K562 (cell line): ENCODE results near the gene PLEKHM3. TPM values are rescaled to one million over a fixed set of nuclear protein-coding genes. Genes with fewer than 3 reads are reported as not detected.
A peak's percentile ranks its signal among the peaks of the same experiment; 100 is the strongest.

Experiments
- DNMT1 ChIP-seq: fragments of 450-650 bp; IDR thresholded peaks from 2 replicates; pipeline ENCODE4 v1.6.1; 2016; ENCODE audit warnings: antibody characterized with exemption, mild to moderate bottlenecking
- IFI16 ChIP-seq: fragments of 250-450 bp; sonication (Bioruptor Pico); IDR thresholded peaks from 2 replicates; pipeline ENCODE4 v2.1.2; 2022; ENCODE audit warnings: mild to moderate bottlenecking, inconsistent platforms
- MCM2 ChIP-seq: fragments of 450-650 bp; IDR thresholded peaks from 2 replicates; pipeline ENCODE4 v1.6.1; 2017; ENCODE audit warnings: low read depth, mild to moderate bottlenecking
- MCM7 ChIP-seq, 2 experiments: fragments of 450-650 bp; IDR thresholded peaks; 2 replicates each; pipeline ENCODE4 v1.6.1; 2016 to 2018
- RBM17 ChIP-seq: fragments of 200-400 bp; formaldehyde crosslinking; IDR thresholded peaks from 2 replicates; pipeline ENCODE4 v1.6.1; 2017; ENCODE audit warnings: low read depth, mild to moderate bottlenecking, low read length, borderline replicate concordance
- SRF ChIP-seq, 2 experiments: fragments of 250-450, 450-650 bp in 1 of 2; sonication (Bioruptor Pico) in 1 of 2; sonication (generic) in 1 of 2; formaldehyde crosslinking; IDR thresholded peaks; 2 replicates each; pipeline versions ENCODE4 v1.5.0 to v1.5.1; 2020 to 2022; ENCODE audit warnings: mild to moderate bottlenecking in 1 of 2, missing genetic modification reagents in 1 of 2
- U2AF1 ChIP-seq: fragments of 200-400 bp; formaldehyde crosslinking; optimal IDR thresholded peaks from 2 replicates; pipeline ENCODE3; 2017; ENCODE audit warnings: mild to moderate bottlenecking, low read depth, low read length, moderate library complexity
- ZNF184 ChIP-seq: sonication (generic); formaldehyde crosslinking; IDR thresholded peaks from 2 replicates; pipeline ENCODE4 v1.5.0; 2020; ENCODE audit warnings: missing genetic modification reagents
- ZNF224 ChIP-seq: sonication (generic); formaldehyde crosslinking; IDR thresholded peaks from 2 replicates; pipeline ENCODE4 v1.8.0; 2022; ENCODE audit warnings: mild to moderate bottlenecking, missing genetic modification reagents
- ZNF695 ChIP-seq: fragments of 450-650 bp; formaldehyde crosslinking; IDR thresholded peaks from 2 replicates; pipeline ENCODE4 v1.4.0; 2020; ENCODE audit warnings: mild to moderate bottlenecking, moderate library complexity
- polyA plus RNA-seq, 8 experiments: library from polyadenylated mRNA; depleted of rRNA in 4 of 8; stranded (reverse) in 5 of 8; unstranded in 3 of 8; fragments of >200 nt; fragmentation: Nextera tagmentation in 2 of 8; fragmentation: Illumina TruSeq in 1 of 8; extraction: Ambion mirVana in 2 of 8; extraction: Trizol in 1 of 8; gene quantifications; 2 replicates each; pipeline versions ENCODE4 v1.2.1 to v1.2.3, GENCODE V29; 2011 to 2014; ENCODE audit warnings: inconsistent platforms in 1 of 8, missing spikeins in 1 of 8
- total RNA-seq, 7 experiments: library from RNA; depleted of rRNA in 6 of 7; stranded (reverse); fragments of >200 nt in 6 of 7; fragmentation: Illumina TruSeq in 2 of 7; extraction: Trizol in 2 of 7; gene quantifications; 2 replicates each; pipeline versions ENCODE4 v1.2.1 to v1.2.3, GENCODE V29; 2011 to 2021; ENCODE audit warnings: low replicate concordance in 1 of 7
- TF ChIP-seq, protein P1 (sequence below): sonication (generic); formaldehyde crosslinking; IDR thresholded peaks from 2 replicates; pipeline ENCODE4 v1.8.1; 2022; ENCODE audit warnings: missing genetic modification reagents
- TF ChIP-seq, protein P2 (sequence below): fragments of 250-450 bp; sonication (Bioruptor Pico); IDR thresholded peaks from 2 replicates; pipeline ENCODE4 v1.6.1; 2021; ENCODE audit warnings: mild to moderate bottlenecking
- TF ChIP-seq, protein P3 (sequence below): fragments of 450-650 bp; conservative IDR thresholded peaks from 2 replicates; pipeline ENCODE4 v1.6.1; 2016; ENCODE audit warnings: missing genetic modification characterization, low read depth, mild to moderate bottlenecking, missing compliant biosample characterization, moderate library complexity
- TF ChIP-seq, protein P4 (sequence below): sonication (generic); formaldehyde crosslinking; IDR thresholded peaks from 2 replicates; pipeline ENCODE4 v1.8.1; 2023; ENCODE audit warnings: mild to moderate bottlenecking, missing genetic modification reagents, moderate library complexity
- TF ChIP-seq, protein P5 (sequence below), 2 experiments: fragments of 450-650 bp; IDR thresholded peaks; 2 replicates each; pipeline ENCODE4 v1.6.1; 2016; ENCODE audit warnings: mild to moderate bottlenecking in 2 of 2, borderline replicate concordance in 1 of 2, low read depth in 1 of 2, moderate library complexity in 1 of 2

The PLEKHM3 gene
- total and polyA plus RNA-seq, 9 of the 15 experiments (the other 6 are each of a cell fraction or from before 2014, with no cell fraction given): 0.24 to 1.6 (median 1.0) TPM

DNA sequence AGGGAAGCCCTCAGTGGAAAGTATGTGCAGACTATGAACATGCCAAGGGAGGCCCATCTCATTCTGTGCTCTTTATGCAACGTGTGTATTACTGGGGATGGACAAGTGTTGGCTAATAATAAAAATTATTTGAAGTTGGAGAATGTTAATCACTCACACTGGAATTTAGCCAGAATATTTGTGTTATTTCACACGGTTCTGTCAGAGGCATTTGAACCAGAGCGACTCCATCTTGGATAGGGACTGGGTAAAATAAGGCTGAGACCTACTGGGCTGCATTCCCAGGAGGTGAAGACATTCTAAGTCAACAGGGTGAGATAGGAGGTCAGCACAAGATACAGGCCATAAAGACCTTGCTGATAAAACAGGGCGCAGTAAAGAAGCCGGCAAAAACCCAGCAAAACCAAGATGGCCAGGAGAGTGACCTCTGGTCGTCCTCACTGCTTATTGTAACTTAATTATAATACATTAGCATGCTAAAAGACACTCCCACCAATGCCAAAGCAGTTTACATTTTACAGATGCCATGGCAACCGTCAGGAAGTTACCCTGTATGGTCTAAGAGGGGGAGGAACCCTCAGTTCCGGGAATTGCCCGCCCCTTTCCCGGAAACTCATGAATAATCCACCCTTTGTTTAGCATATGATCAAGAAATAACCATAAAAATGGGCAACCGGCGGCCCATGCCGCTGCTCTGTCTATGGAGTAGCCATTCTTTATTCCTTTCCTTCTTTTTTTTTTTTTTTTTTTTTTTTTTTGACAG lies 253.1 kb downstream of the PLEKHM3 start (continued):
- TF ChIP-seq, protein P1, sequence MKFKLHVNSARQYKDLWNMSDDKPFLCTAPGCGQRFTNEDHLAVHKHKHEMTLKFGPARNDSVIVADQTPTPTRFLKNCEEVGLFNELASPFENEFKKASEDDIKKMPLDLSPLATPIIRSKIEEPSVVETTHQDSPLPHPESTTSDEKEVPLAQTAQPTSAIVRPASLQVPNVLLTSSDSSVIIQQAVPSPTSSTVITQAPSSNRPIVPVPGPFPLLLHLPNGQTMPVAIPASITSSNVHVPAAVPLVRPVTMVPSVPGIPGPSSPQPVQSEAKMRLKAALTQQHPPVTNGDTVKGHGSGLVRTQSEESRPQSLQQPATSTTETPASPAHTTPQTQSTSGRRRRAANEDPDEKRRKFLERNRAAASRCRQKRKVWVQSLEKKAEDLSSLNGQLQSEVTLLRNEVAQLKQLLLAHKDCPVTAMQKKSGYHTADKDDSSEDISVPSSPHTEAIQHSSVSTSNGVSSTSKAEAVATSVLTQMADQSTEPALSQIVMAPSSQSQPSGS (CRISPR knock-in tag): no peak
- TF ChIP-seq IFI16 (peak; percentile 98), SRF (CRISPR knock-in tag; IDR thresholded peaks at IDR 0.05) (peak; percentile 91 to 99), ZNF695 (CRISPR knock-in tag) (peak; percentile 97), MCM2 (no peak), ZNF184 (no peak), U2AF1 (no peak), ZNF224 (CRISPR knock-in tag) (no peak), DNMT1 (no peak), RBM17 (no peak), MCM7 (IDR thresholded peaks at IDR 0.05) (no peak)
- TF ChIP-seq, protein P2, sequence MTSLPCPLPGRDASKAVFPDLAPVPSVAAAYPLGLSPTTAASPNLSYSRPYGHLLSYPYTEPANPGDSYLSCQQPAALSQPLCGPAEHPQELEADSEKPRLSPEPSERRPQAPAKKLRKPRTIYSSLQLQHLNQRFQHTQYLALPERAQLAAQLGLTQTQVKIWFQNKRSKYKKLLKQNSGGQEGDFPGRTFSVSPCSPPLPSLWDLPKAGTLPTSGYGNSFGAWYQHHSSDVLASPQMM (CRISPR knock-in tag): peak; percentile 84; the same call in 1 of the 2 replicates
- TF ChIP-seq, protein P3, sequence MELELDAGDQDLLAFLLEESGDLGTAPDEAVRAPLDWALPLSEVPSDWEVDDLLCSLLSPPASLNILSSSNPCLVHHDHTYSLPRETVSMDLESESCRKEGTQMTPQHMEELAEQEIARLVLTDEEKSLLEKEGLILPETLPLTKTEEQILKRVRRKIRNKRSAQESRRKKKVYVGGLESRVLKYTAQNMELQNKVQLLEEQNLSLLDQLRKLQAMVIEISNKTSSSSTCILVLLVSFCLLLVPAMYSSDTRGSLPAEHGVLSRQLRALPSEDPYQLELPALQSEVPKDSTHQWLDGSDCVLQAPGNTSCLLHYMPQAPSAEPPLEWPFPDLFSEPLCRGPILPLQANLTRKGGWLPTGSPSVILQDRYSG (tag): peak; percentile 100
- TF ChIP-seq, protein P4, sequence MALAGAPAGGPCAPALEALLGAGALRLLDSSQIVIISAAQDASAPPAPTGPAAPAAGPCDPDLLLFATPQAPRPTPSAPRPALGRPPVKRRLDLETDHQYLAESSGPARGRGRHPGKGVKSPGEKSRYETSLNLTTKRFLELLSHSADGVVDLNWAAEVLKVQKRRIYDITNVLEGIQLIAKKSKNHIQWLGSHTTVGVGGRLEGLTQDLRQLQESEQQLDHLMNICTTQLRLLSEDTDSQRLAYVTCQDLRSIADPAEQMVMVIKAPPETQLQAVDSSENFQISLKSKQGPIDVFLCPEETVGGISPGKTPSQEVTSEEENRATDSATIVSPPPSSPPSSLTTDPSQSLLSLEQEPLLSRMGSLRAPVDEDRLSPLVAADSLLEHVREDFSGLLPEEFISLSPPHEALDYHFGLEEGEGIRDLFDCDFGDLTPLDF (CRISPR knock-in tag): no peak
- TF ChIP-seq, protein P5, sequence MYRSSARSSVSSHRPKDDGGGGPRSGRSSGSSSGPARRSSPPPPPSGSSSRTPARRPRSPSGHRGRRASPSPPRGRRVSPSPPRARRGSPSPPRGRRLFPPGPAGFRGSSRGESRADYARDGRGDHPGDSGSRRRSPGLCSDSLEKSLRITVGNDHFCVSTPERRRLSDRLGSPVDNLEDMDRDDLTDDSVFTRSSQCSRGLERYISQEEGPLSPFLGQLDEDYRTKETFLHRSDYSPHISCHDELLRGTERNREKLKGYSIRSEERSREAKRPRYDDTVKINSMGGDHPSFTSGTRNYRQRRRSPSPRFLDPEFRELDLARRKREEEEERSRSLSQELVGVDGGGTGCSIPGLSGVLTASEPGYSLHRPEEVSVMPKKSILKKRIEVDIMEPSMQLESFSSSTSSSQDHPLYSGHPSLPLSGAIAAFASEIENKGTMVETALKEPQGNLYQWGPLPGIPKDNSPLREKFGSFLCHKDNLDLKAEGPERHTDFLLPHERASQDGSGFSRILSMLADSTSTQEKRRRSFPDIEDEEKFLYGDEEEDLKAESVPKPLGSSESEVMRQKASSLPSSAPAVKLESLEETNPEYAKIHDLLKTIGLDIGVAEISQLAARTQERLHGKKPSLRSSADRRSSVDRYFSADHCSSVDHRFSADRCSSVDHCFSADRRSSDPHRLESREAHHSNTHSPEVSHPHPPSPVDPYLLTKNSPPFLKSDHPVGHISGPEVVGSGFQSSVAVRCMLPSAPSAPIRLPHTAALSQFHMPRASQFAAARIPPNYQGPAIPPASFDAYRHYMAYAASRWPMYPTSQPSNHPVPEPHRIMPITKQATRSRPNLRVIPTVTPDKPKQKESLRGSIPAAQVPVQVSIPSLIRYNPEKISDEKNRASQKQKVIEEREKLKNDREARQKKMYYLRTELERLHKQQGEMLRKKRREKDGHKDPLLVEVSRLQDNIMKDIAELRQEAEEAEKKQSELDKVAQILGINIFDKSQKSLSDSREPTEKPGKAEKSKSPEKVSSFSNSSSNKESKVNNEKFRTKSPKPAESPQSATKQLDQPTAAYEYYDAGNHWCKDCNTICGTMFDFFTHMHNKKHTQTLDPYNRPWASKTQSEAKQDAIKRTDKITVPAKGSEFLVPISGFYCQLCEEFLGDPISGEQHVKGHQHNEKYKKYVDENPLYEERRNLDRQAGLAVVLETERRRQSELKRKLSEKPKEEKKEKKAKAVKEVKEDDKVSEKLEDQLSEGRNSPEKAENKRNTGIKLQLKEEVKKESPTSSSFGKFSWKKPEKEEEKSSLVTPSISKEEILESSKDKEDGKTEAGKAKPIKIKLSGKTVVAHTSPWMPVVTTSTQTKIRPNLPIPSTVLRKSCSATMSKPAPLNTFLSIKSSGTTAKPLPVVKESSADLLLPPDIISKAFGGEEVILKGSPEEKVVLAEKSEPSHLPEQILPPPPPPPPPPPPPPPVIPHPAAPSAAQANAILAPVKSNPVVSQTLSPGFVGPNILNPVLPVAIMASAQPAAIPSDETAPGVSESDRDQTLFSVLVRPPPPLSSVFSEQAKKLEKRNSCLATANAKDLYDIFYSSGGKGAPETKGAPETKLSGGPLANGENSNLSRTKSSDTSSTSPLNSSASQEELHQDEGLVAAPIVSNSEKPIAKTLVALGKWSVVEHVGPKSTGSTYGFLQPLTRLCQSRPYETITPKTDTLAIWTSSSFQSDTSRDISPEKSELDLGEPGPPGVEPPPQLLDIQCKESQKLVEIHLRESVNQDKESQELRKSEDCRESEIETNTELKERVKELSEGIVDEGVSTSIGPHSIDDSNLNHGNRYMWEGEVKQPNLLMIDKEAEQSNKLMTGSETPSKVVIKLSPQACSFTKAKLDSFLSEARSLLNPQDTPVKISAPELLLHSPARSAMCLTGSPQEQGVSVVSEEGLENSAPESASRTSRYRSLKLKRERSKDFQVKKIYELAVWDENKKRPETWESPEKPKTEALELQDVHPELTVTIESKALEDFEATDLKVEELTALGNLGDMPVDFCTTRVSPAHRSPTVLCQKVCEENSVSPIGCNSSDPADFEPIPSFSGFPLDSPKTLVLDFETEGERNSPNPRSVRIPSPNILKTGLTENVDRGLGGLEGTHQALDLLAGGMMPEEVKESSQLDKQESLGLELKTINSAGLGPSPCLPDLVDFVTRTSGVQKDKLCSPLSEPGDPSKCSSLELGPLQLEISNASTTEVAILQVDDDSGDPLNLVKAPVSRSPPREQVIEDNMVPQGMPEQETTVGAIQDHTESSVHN (IDR thresholded peaks at IDR 0.05; ENCODE audit: borderline replicate concordance in 1 of 2, low read depth in 1 of 2): no peak
